ENCODE measurements around the gene FRMD4A.
A peak's percentile ranks its signal among the peaks of the same experiment; 100 is the strongest.

The FRMD4A gene

GRCh38 chr10:13989616-13990015 is 341.1 kb downstream of the FRMD4A start:
- H3K27ac ChIP-seq, result peak overlapping the region; percentile 92
- no peak for TF ChIP-seq CTCF (conservative IDR thresholded peaks at IDR 0.05)

GRCh38 chr10:13987446-13987845 is 343.3 kb downstream of the FRMD4A start:
- TF ChIP-seq CTCF (conservative IDR thresholded peaks at IDR 0.05), result no peak
- no peak overlapping the region for H3K27ac ChIP-seq

GRCh38 chr10:13984647-13985155 is 346.0 kb downstream of the FRMD4A start:
- no peak overlapping the region for H3K27ac ChIP-seq
- no peak for TF ChIP-seq CTCF (conservative IDR thresholded peaks at IDR 0.05)

GRCh38 chr10:13983035-13983434 is 347.7 kb downstream of the FRMD4A start:
- TF ChIP-seq CTCF (conservative IDR thresholded peaks at IDR 0.05), result no peak
- H3K27ac ChIP-seq, result peak overlapping the region; percentile 43

- H3K27ac ChIP-seq, result no peak overlapping the region
Measured at GRCh38 chr10:13978533-13979115, 352.1 kb downstream of the FRMD4A start.

GRCh38 chr10:13977861-13978532 is 352.7 kb downstream of the FRMD4A start:
- TF ChIP-seq CTCF (conservative IDR thresholded peaks at IDR 0.05), result no peak
- H3K27ac ChIP-seq, result no peak overlapping the region

More at GRCh38 chr10:13978533-13979115, 352.1 kb downstream of the FRMD4A start:
- TF ChIP-seq CTCF (conservative IDR thresholded peaks at IDR 0.05), result no peak

- no peak for TF ChIP-seq CTCF (conservative IDR thresholded peaks at IDR 0.05)
- no peak overlapping the region for H3K27ac ChIP-seq
Measured at GRCh38 chr10:13973742-13974141, 357.0 kb downstream of the FRMD4A start.

All from VCaP (cell line).